HG03025 (cell line): ENCODE results near the gene OBP2B.

Experiments used
- ATAC-seq: cut with Tn5 transposase; IDR thresholded peaks from one replicate; pipeline ENCODE4 v1.9.1; 2021; ENCODE audit warnings: mild to moderate bottlenecking, moderate library complexity; ENCODE audit not compliant: unreplicated experiment, low FRiP score

Gene OBP2B

GRCh38 chr9:133202688-133203453, 6.2 kb downstream of the OBP2B start:
- ATAC-seq, result no peak

DNA sequence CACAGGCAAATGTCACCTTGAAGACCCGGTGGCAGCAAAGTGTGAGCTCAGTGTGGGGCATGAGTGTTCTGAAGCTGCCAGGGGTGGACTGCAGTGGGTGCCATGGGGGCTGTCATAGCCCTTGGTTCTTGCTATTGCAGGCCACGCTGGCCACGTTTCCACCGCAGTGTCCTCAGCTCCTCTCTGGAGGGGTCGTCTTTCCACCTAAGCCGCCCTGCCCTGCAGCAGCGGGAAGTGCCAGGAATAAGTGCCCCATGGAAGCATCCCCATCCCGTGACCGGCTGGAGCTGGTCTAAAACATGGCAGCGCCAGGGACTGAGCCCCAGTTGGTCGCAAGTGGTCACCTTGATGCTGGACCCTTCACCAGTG, 6.9 kb downstream of the OBP2B start:
- no peak for ATAC-seq

- no peak for ATAC-seq
These were observed 7.5 kb downstream of the OBP2B start for GRCh38 chr9:133201424-133202144.

DNA sequence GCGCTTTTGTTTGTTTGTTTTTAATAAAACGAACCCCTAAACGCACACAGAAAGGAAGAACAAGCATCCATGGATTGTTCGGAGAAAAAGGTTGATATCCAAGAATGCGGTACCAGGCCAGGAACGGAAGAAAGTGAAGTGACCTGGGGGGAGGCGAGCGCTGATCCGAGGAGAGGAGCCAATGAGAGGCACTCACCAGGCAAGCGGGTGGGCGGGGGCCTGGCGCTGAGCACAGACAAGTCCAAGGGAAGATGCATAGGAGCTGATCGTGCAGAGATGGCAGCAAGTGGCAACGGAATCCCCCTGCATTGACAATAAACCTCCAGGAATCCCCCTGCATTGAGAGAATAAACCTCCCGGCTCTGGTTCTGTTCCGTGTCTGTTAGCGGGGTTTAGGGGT, 8.4 kb downstream of the OBP2B start:
- ATAC-seq, result no peak

DNA sequence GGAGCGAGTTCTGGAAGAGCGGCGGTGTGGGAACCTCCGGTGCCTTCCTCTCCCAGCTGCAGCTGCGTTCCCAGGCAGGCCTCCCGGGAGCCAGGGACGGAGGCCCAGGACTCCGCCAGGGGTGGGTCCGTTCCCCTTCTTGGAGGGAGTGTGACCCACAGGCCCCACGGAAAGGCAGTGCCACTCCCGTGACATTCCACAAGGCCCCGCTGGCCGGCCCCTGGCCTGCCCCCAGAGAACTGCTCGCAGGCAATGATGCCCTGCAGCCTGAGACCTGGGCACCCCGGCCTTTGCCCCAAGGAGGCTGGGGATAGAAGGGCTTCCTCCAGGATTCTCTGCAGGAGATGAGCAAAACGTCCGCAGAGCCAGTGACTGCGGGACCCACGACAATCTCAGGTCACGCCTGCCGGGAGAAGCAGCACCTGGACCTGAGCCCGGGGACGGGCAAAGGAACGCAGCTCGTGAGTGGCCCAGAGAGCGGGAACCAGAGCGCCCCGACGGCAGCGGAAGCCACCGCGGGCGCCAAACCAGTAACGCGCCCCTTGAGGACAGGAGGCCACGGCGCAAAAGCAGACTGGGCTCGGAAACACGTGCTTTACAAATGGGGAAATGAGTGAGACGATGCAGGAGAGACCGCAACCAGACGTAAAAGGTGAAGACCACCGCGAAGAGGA, 9.3 kb downstream of the OBP2B start:
- ATAC-seq, result no peak

- ATAC-seq, result no peak
These were observed 14.0 kb downstream of the OBP2B start for GRCh38 chr9:133195029-133195428.

- ATAC-seq, result no peak
These were observed 14.5 kb downstream of the OBP2B start for GRCh38 chr9:133194597-133194996.

- ATAC-seq, result no peak
These were observed 17.1 kb downstream of the OBP2B start for GRCh38 chr9:133191989-133192388.

GRCh38 chr9:133189826-133190225, 19.2 kb downstream of the OBP2B start:
- ATAC-seq, result no peak

- ATAC-seq, result no peak
These were observed 20.2 kb downstream of the OBP2B start for GRCh38 chr9:133188843-133189180.

DNA sequence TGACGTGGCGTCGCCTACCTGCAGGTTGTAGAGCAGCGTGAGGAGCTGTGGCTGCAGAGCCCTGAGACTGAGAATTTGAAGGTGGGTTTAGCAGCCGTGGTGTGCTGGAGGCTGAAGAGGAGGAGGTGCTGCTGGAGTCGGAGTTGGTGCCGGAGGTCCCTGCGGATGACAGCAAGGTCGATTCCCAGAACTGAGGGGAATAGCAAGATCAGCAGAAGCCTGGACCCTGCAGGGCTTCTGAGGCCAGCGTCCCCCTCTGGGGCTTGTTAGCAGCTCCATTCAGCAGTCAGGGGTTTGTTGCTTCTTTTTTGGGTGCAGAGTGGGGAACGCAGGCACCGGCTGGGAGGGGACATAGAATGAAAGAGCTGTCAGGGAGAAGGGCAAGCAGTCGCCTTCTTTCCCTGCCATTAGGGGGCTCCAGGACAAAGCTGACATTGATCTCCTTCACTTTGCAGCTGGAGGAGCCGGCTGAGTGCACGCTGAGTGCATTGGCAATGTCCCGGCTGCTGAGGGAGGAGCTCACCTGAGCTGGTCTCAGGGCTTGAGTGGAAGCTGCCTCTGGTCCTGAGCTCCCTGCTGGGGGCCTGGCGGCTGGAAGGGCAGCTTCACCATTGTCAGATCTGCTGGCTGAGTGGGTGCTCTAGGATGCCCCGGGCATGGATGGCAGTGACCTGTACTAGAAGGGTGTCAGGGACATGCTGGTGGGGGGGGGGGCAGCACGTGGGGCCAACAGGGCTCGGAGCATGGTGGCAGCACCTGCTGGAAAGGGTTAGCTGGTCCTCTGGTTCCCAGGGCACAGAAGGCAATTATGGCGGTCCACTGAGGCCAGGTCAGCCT, 20.8 kb downstream of the OBP2B start:
- ATAC-seq, result no peak

- no peak for ATAC-seq
These were observed 21.5 kb downstream of the OBP2B start for GRCh38 chr9:133187561-133188005.

- no peak for ATAC-seq
These were observed 22.3 kb downstream of the OBP2B start for GRCh38 chr9:133186736-133187135.

DNA sequence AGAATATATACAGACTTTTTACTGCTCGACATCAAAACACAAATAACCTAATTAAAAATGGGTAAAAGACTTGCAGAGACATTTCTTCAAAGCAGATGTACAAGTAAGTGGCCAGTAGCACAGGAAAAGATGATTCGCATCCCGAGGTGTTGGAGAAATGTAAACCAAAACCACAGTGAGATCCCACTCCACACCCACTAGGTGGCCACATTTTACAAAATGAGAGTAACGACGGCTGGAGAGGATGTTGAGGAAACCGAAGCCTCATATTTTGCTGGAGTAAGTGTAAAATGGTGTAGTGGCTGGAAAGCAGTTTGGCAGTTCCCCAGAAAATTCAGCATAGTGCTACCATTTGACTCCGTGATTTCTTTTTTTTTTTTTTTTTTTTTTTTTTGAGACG, 24.1 kb downstream of the OBP2B start:
- ATAC-seq, result no peak

DNA sequence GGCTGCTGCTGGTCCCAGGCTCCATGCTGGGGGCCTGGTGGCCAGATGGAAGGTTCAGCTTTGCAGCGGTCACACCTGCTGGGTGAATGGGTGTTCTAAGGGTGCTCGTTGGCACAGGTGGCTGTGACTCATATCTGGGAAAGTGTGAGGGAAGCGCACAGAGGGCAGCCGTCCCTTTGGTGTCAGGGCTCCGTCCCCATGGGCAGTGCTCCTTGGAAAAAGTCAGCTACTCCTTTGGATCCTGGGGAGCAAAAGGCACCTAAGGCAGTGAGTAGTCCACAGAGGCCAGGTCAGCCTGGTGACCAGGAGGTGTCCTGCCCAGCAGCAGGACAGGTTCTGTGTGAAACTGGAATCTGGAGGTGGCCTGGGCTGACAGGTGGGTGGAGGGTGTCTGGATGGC, 26.9 kb downstream of the OBP2B start:
- no peak for ATAC-seq

DNA sequence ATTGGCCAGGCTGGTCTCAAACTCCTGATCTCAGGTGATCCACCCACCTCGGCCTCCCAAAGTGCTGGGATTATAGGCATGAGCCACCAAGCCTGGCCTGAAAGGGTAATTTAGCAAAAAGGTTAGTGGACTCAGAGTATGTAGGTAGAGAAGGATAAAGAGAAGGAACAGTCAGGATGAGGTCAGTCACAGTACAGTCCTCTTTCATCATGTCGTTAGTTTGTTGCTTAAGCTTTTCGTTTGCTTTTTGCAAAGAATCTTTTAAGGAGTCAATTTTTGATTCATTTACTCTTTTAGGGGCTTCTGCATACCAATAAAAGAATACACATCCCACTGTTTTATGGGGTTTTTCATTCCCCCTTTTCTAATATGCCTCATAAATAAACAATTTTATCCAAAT, 27.5 kb downstream of the OBP2B start:
- ATAC-seq, result no peak

- no peak for ATAC-seq
These were observed 28.1 kb downstream of the OBP2B start for GRCh38 chr9:133180953-133181352.

DNA sequence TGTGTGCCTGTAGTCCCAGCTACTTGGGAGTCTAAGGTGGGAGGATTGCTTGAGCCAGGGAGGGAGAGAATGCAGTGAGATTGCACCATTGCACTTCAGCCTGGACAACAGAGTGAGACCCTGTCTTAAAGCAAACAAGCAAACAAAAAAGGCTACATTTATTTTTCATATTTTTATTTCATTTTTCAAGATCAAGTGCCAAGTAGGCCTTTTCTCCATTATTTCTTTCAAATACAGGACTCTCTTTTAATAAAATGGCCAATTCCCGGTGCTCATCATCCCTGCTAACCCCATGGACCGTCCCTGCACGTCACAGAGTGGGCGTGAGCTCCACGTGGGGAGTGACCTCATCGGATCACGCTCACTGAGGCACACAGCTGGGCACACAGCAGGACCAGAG, 36.0 kb downstream of the OBP2B start:
- ATAC-seq, result no peak

- ATAC-seq, result no peak
These were observed 37.7 kb downstream of the OBP2B start for GRCh38 chr9:133171161-133171961.

GRCh38 chr9:133170716-133171115, 38.3 kb downstream of the OBP2B start:
- no peak for ATAC-seq
